ENCODE results near the gene SUSD4. TPM values are rescaled to one million over a fixed set of nuclear protein-coding genes. Genes with fewer than 3 reads are reported as not detected.

Gene SUSD4
- total and polyA plus RNA-seq, 9 donors: 23.0 to 80.5 (median 36.6) TPM

GRCh38 chr1:223271085-223271781 lies 92.7 kb downstream of the SUSD4 start:
- DNase-seq: no peak
- intact Hi-C loops (cut with DNase I): no loop called here
- WGBS, 3 donors: 93 to 95% (median 95%) methylated on average over 5 of the region's 5 CpGs

GRCh38 chr1:223270155-223270554 lies 93.8 kb downstream of the SUSD4 start:
- Histone ChIP-seq H3K27me3 (no peaks in the 10 kb centered on the region), H3K4me3 (no peak overlapping the region), H3K36me3 (no peaks in the 10 kb centered on the region), H3K27ac (no peak overlapping the region), H3K4me1 (ENCODE audit: insufficient read depth) (no peaks in the 10 kb centered on the region), H3K9me3 (no peaks in the 10 kb centered on the region)
- no peak for DNase-seq
- intact Hi-C loops (cut with DNase I): no loop called here
- TF ChIP-seq POLR2A (IDR thresholded peaks at IDR 0.05): no peak
- TF ChIP-seq CTCF (IDR thresholded peaks at IDR 0.05): no peak
- TF ChIP-seq EP300 (IDR thresholded peaks at IDR 0.05): no peak
- 74 to 97% (median 83%) methylated on average over 5 of the region's 5 CpGs for WGBS, 3 donors

More at GRCh38 chr1:223271085-223271781, 92.7 kb downstream of the SUSD4 start:
- Histone ChIP-seq H3K4me1 (ENCODE audit: insufficient read depth) (no peaks in the 10 kb centered on the region), H3K27me3 (no peaks in the 10 kb centered on the region), H3K9me3 (no peaks in the 10 kb centered on the region), H3K4me3 (no peak overlapping the region), H3K36me3 (no peaks in the 10 kb centered on the region), H3K27ac (no peak overlapping the region)
- TF ChIP-seq EP300 (IDR thresholded peaks at IDR 0.05): no peak
- no peak for TF ChIP-seq POLR2A (IDR thresholded peaks at IDR 0.05)
- TF ChIP-seq CTCF (IDR thresholded peaks at IDR 0.05): no peak

GRCh38 chr1:223269006-223269405 lies 95.0 kb downstream of the SUSD4 start:
- no peak for TF ChIP-seq EP300 (IDR thresholded peaks at IDR 0.05)
- TF ChIP-seq CTCF (IDR thresholded peaks at IDR 0.05): no peak
- TF ChIP-seq POLR2A (IDR thresholded peaks at IDR 0.05): no peak
- intact Hi-C loops (cut with DNase I): no loop called here
- WGBS, 3 donors: 68 to 82% (median 77%) methylated on average over 4 of the region's 4 CpGs
- H3K4me1 ChIP-seq (ENCODE audit: insufficient read depth): no peaks in the 10 kb centered on the region
- no peaks in the 10 kb centered on the region for H3K27me3 ChIP-seq
- H3K9me3 ChIP-seq: no peaks in the 10 kb centered on the region
- no peaks in the 10 kb centered on the region for H3K36me3 ChIP-seq
- DNase-seq: no peak
- no peak overlapping the region for H3K4me3 ChIP-seq
- H3K27ac ChIP-seq: no peak overlapping the region

- intact Hi-C loops (cut with DNase I): no loop called here
- no peak for DNase-seq
- Histone ChIP-seq H3K27ac (no peak overlapping the region), H3K9me3 (no peaks in the 10 kb centered on the region), H3K27me3 (no peaks in the 10 kb centered on the region), H3K4me3 (no peak overlapping the region), H3K36me3 (no peaks in the 10 kb centered on the region), H3K4me1 (ENCODE audit: insufficient read depth) (no peaks in the 10 kb centered on the region)
- TF ChIP-seq EP300 (IDR thresholded peaks at IDR 0.05) (no peak), CTCF (IDR thresholded peaks at IDR 0.05) (no peak), POLR2A (IDR thresholded peaks at IDR 0.05) (no peak)
- 40 to 58% (median 51%) methylated on average over 3 of the region's 3 CpGs for WGBS, 3 donors
These were observed 97.3 kb downstream of the SUSD4 start for GRCh38 chr1:223266632-223267172.
